NCI-H1092 (cell line): ENCODE data around the gene ARRB1.

Experiments
- DNase-seq: peaks from one replicate; lab custom pipeline; 2025; lab: John Stamatoyannopoulos, UW

Gene ARRB1

GRCh38 chr11:75219869-75220268 is 131.6 kb downstream of the ARRB1 start:
- no peak for DNase-seq

- no peak for DNase-seq
These were observed 136.6 kb downstream of the ARRB1 start for GRCh38 chr11:75214843-75215242.

GRCh38 chr11:75214411-75214821 is 137.0 kb downstream of the ARRB1 start:
- DNase-seq, result peak; percentile 46
